Transverse colon (tissue), 4 donors: ENCODE measurements around the gene ADAMTS16. TPM values are rescaled to one million over a fixed set of nuclear protein-coding genes. Genes with fewer than 3 reads are reported as not detected.

Experiments used
- DNase-seq: peaks from one replicate; pipeline ENCODE4 v3.0.0-alpha.2; 2019
- H3K27ac ChIP-seq, 4 donors: fragments of 200-600 bp; sonication (generic); 2 replicates each; pipeline ENCODE4 v1.5.1; 2016 to 2018; ENCODE audit warnings: inconsistent platforms in 4 of 4
- H3K27me3 ChIP-seq: fragments of 200-600 bp; sonication (generic); 2 replicates; pipeline ENCODE4 v1.5.1; 2017; ENCODE audit warnings: inconsistent platforms
- H3K36me3 ChIP-seq, 4 donors: fragments of 200-600 bp; sonication (generic); 2 replicates each; pipeline ENCODE4 v1.5.1; 2017 to 2019; ENCODE audit warnings: inconsistent platforms in 4 of 4
- H3K4me1 ChIP-seq, 4 donors: fragments of 200-600 bp; sonication (generic); 2 replicates each; pipeline ENCODE4 v1.5.1; 2017 to 2020; ENCODE audit warnings: inconsistent platforms in 4 of 4
- H3K4me3 ChIP-seq, 4 donors: fragments of 200-600 bp; sonication (generic); 1 replicate in 1 of 4; 2 replicates in 3 of 4; pipeline versions ENCODE4 v1.5.1 to v1.6.1; 2017 to 2019; ENCODE audit warnings: inconsistent platforms in 4 of 4
- H3K9me3 ChIP-seq, 2 donors: fragments of 200-600 bp; sonication (generic); 2 replicates each; pipeline ENCODE4 v1.5.1; 2017 to 2019; ENCODE audit warnings: inconsistent platforms in 2 of 2
- EP300 ChIP-seq: sonication (generic); formaldehyde crosslinking; IDR thresholded peaks from one replicate; pipeline ENCODE4 v1.6.1; 2017; ENCODE audit warnings: antibody characterized with exemption, low read depth
- POLR2A ChIP-seq: fragments of 450-650 bp; IDR thresholded peaks from one replicate; pipeline ENCODE4 v1.6.1; 2016; ENCODE audit warnings: antibody characterized with exemption, mild to moderate bottlenecking, moderate library complexity
- POLR2AphosphoS5 ChIP-seq, 3 donors: sonication (generic); formaldehyde crosslinking; IDR thresholded peaks; one replicate each; pipeline ENCODE4 v1.6.1; 2016; ENCODE audit warnings: antibody characterized with exemption in 3 of 3
- WGBS, 2 donors: methylation state at CpG; one replicate each; pipeline ENCODE4 v1.1.5; 2018; ENCODE audit warnings: low coverage in 1 of 2; 5-methylcytosine and 5-hydroxymethylcytosine counted together
- in situ Hi-C, 4 donors: fragments of 200-750 bp; cut with MboI; loops; one replicate each; pipeline versions ENCODE4 v1.15.0 to v1.15.1; 2017; ENCODE audit warnings: low sequenced_read_pairs in 3 of 4, low pct_ligation_motif_present in 1 of 4, low pct_unique_long_range_greater_than_20kb in 1 of 4
- intact Hi-C: fragments of 100-400 bp; cut with DNase I; formaldehyde crosslinking; loops from one replicate; pipeline ENCODE4 v1.15.1; 2023; ENCODE audit warnings: low total_unique reads
- total RNA-seq, 4 donors: library from RNA; depleted of rRNA; stranded (reverse); fragments of >200 nt; gene quantifications; one replicate each; pipeline ENCODE4 v1.1.0, GENCODE V29; 2016
- TF ChIP-seq, protein P1 (sequence below), 5 experiments: fragments of 200-600 bp in 3 of 5; fragments of 450-650 bp in 2 of 5; sonication (generic) in 3 of 5; IDR thresholded peaks; 1 replicate in 2 of 5; 2 replicates in 3 of 5; pipeline ENCODE4 v1.5.1; 2016 to 2017; ENCODE audit warnings: antibody characterized with exemption in 5 of 5, inconsistent platforms in 3 of 5, mild to moderate bottlenecking in 2 of 5, moderate library complexity in 1 of 5

The ADAMTS16 gene
- total RNA-seq, 4 donors from 2014 or later = 0.68 to 4.4 TPM; not detected in 2

DNA sequence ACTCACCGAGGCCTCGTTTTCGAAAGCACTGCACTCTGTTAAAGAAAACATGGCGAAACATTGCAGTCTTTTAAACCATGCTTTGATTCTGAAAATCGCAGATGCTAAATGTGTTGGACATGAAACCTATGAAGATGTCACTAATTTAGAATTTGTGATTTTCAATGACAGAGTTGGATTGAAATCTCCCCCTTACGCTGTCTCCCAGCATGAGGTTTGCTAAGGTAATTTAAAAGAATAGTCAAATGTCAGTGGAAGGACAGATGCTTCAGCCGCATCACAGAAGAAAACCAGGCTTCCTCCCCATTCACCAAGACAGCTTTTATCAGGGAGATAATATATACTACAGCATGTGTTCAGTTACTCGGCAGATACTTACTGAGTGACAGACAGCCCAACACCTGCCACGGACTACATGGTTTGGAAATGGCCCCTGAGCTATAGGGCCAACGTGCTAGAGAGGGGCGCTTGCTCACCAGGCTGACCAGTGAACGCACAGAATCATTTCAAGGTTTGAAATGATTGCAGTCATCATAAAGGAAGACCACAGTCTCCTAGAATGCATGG, 136.9 kb downstream of the ADAMTS16 start:
- 84 to 94% methylated on average over 7 to 12 of the region's 12 CpGs for WGBS, 2 donors
- DNase-seq = no peak
- Histone ChIP-seq H3K9me3 (no peaks in the 10 kb centered on the region), H3K27me3 (no peaks in the 10 kb centered on the region), H3K36me3 (no peaks in the 10 kb centered on the region), H3K4me1 (no peaks in the 10 kb centered on the region), H3K27ac (no peak overlapping the region), H3K4me3 (no peak overlapping the region)
- intact Hi-C loops (no loop called here), in situ Hi-C loops (no loop called here)
- TF ChIP-seq, protein P1, sequence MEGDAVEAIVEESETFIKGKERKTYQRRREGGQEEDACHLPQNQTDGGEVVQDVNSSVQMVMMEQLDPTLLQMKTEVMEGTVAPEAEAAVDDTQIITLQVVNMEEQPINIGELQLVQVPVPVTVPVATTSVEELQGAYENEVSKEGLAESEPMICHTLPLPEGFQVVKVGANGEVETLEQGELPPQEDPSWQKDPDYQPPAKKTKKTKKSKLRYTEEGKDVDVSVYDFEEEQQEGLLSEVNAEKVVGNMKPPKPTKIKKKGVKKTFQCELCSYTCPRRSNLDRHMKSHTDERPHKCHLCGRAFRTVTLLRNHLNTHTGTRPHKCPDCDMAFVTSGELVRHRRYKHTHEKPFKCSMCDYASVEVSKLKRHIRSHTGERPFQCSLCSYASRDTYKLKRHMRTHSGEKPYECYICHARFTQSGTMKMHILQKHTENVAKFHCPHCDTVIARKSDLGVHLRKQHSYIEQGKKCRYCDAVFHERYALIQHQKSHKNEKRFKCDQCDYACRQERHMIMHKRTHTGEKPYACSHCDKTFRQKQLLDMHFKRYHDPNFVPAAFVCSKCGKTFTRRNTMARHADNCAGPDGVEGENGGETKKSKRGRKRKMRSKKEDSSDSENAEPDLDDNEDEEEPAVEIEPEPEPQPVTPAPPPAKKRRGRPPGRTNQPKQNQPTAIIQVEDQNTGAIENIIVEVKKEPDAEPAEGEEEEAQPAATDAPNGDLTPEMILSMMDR (IDR thresholded peaks at IDR 0.05) = no peak
- TF ChIP-seq POLR2A = no peak

DNA sequence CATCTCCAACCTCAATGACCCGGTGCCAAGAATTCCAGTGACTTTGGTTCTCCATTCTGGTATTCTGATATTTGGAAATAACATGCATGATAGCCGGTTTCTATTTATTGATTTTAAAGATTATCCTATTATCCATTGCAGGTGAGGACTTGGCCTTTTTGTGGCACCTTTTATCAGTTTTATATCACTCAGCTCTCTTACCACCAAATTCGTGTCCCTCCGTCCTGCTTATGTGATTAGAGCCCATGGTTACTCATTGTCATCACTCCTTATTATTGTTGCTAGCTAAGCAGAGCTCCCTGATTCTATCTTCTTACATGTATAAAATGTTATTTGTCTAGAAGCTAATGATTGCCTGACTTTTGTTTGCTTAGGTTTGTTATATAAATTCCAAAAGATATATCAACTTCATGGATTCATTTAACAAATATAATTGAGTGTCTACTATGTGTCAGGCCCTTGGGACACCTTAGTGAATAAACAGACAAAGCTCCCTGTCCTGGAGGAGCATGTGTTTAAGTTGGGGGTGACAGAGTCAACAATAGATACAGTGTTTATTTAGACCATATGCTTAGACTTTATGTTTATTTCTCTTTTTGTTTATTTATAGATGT, 138.2 kb downstream of the ADAMTS16 start:
- H3K4me3 ChIP-seq = no peak overlapping the region
- DNase-seq = no peak
- intact Hi-C loops = no loop called here
- H3K27me3 ChIP-seq = no peaks in the 10 kb centered on the region
- no peaks in the 10 kb centered on the region for H3K4me1 ChIP-seq
- no peak overlapping the region for H3K27ac ChIP-seq
- 51 to 74% methylated on average over 3 to 4 of the region's 4 CpGs for WGBS, 2 donors
- TF ChIP-seq POLR2A (no peak), EP300 (no peak), POLR2AphosphoS5 (IDR thresholded peaks at IDR 0.05) (no peak)
- H3K36me3 ChIP-seq = no peaks in the 10 kb centered on the region
- no peaks in the 10 kb centered on the region for H3K9me3 ChIP-seq
- in situ Hi-C loops = no loop called here

DNA sequence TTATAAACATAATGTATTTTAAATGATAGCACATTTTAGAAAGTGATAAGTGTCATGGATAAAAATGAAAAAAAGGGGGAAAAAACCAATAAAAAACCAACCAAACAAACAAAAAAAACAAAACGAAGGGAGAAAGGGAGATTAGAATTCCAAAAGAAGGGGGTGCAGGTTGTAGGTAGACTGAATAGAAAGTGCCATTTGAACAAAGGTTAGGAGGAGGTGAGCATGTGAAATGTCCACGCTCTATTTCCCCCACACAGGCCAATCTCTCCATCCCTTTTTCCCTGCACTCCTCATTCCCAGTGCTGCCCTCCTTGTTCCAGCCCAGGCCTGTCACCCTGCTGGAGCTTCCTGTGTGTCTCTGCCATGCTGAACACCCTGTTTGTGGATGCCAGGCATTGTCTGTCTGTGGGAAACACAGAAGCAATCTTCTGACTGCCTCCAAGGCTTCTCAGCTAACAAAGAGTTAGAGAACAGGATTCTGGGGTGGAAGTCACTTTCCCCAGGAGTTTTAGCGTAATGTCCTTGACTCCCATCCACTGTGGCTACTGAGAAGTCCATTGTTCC, 138.8 kb downstream of the ADAMTS16 start:
- Histone ChIP-seq H3K27me3 (no peaks in the 10 kb centered on the region), H3K4me1 (no peaks in the 10 kb centered on the region), H3K4me3 (no peak overlapping the region), H3K9me3 (no peaks in the 10 kb centered on the region), H3K36me3 (no peaks in the 10 kb centered on the region), H3K27ac (no peak overlapping the region)
- in situ Hi-C loops = no loop called here
- 49 to 50% methylated on average over 3 of the region's 3 CpGs for WGBS, 2 donors
- TF ChIP-seq, protein P1 (IDR thresholded peaks at IDR 0.05) = no peak
- TF ChIP-seq POLR2AphosphoS5 (IDR thresholded peaks at IDR 0.05) = no peak
- DNase-seq = no peak
- intact Hi-C loops = no loop called here

DNA sequence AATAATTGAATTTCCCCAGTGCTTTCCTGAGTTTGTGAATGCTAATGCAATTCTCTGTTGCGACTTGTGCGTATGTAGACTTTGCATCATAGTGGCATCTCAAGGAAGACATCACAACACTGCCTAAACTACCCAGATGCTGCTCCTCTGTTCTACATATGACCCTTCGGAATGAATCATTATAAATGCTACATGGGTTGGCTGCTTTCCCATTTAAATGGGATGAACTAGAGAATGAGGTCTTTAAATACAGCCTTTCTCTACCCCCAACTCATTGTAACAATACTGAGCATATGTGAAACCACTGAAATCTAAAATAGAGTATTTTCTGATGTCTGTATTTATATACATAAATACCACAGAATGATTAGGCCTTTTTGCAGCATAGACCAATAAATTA, 145.8 kb downstream of the ADAMTS16 start:
- in situ Hi-C loops = no loop called here
- intact Hi-C loops = no loop called here
- WGBS, 2 donors = 81 to 87% methylated on average over 3 of the region's 3 CpGs

More for the DNA sequence above, 145.8 kb downstream of the ADAMTS16 start:
- TF ChIP-seq POLR2AphosphoS5 (IDR thresholded peaks at IDR 0.05) (no peak), EP300 (no peak), POLR2A (no peak)
- TF ChIP-seq, protein P1 (IDR thresholded peaks at IDR 0.05) = no peak
- Histone ChIP-seq H3K4me3 (no peak overlapping the region), H3K4me1 (no peaks in the 10 kb centered on the region), H3K27ac (no peak overlapping the region), H3K9me3 (no peaks in the 10 kb centered on the region), H3K36me3 (no peaks in the 10 kb centered on the region), H3K27me3 (no peaks in the 10 kb centered on the region)
- no peak for DNase-seq
